Measurements from ENCODE around the gene PLS1. TPM values are rescaled to one million over a fixed set of nuclear protein-coding genes. Genes with fewer than 3 reads are reported as not detected.

PLS1 gene
- total RNA-seq, 2 donors from 2014 or later: 11.3 to 26.4 TPM

GRCh38 chr3:142650001-142650693, 54.0 kb downstream of the PLS1 start:
- H3K27ac Mint-ChIP-seq: no peak overlapping the region
- Histone ChIP-seq H3K27me3 (ENCODE audit: control insufficient read depth, insufficient read depth, low read length, poor library complexity, severe bottlenecking) (no peaks in the 10 kb centered on the region), H3K36me3 (ENCODE audit: control insufficient read depth, insufficient read depth, low read length) (no peaks in the 10 kb centered on the region), H3K27ac (ENCODE audit: low read depth, low read length) (no peak overlapping the region), H3K4me3 (ENCODE audit: low read length) (no peak overlapping the region), H3K4me1 (ENCODE audit: control insufficient read depth, insufficient read depth, low read length) (no peaks in the 10 kb centered on the region), H3K9me3 (ENCODE audit: control insufficient read depth, low read length) (no peaks in the 10 kb centered on the region), H3K9ac (ENCODE audit: extremely low read depth, low read length, poor library complexity, severe bottlenecking) (no peak overlapping the region)
- TF ChIP-seq CTCF (conservative IDR thresholded peaks at IDR 0.05): no peak
- DNase-seq: no peak
- no peak overlapping the region for H3K4me3 Mint-ChIP-seq
- no peaks in the 10 kb centered on the region for H3K27me3 Mint-ChIP-seq (ENCODE audit: insufficient read depth)
- H3K9me3 Mint-ChIP-seq: no peaks in the 10 kb centered on the region
- no peaks in the 10 kb centered on the region for H3K36me3 Mint-ChIP-seq (ENCODE audit: low read depth)
- peaks cover 5% of the 10 kb centered on the region for H3K4me1 Mint-ChIP-seq
- WGBS, 2 experiments (ENCODE audit: insufficient coverage in 1 of 2, insufficient read length in 1 of 2): 73 to 76% methylated on average over 5 to 6 of the region's 6 CpGs

GRCh38 chr3:142651711-142652110, 55.5 kb downstream of the PLS1 start:
- H3K27me3 ChIP-seq (ENCODE audit: control insufficient read depth, insufficient read depth, low read length, poor library complexity, severe bottlenecking): no peaks in the 10 kb centered on the region
- no peaks in the 10 kb centered on the region for H3K4me1 ChIP-seq (ENCODE audit: control insufficient read depth, insufficient read depth, low read length)
- Mint-ChIP-seq H3K4me3 (no peak overlapping the region), H3K27me3 (ENCODE audit: insufficient read depth) (no peaks in the 10 kb centered on the region), H3K27ac (no peak overlapping the region), H3K4me1 (peaks cover 2% of the 10 kb centered on the region), H3K9me3 (no peaks in the 10 kb centered on the region), H3K36me3 (ENCODE audit: low read depth) (no peaks in the 10 kb centered on the region)
- H3K27ac ChIP-seq (ENCODE audit: low read depth, low read length): no peak overlapping the region
- no peak overlapping the region for H3K4me3 ChIP-seq (ENCODE audit: low read length)
- DNase-seq: no peak
- no peaks in the 10 kb centered on the region for H3K9me3 ChIP-seq (ENCODE audit: control insufficient read depth, low read length)
- H3K9ac ChIP-seq (ENCODE audit: extremely low read depth, low read length, poor library complexity, severe bottlenecking): no peak overlapping the region
- no peak for TF ChIP-seq CTCF (conservative IDR thresholded peaks at IDR 0.05)
- H3K36me3 ChIP-seq (ENCODE audit: control insufficient read depth, insufficient read depth, low read length): no peaks in the 10 kb centered on the region

GRCh38 chr3:142652826-142653292, 56.7 kb downstream of the PLS1 start:
- 91 to 95% methylated on average over 5 to 8 of the region's 8 CpGs for WGBS, 2 experiments (ENCODE audit: insufficient coverage in 1 of 2, insufficient read length in 1 of 2)
- Histone ChIP-seq H3K27ac (ENCODE audit: low read depth, low read length) (no peak overlapping the region), H3K9me3 (ENCODE audit: control insufficient read depth, low read length) (no peaks in the 10 kb centered on the region), H3K27me3 (ENCODE audit: control insufficient read depth, insufficient read depth, low read length, poor library complexity, severe bottlenecking) (no peaks in the 10 kb centered on the region), H3K4me1 (ENCODE audit: control insufficient read depth, insufficient read depth, low read length) (no peaks in the 10 kb centered on the region), H3K36me3 (ENCODE audit: control insufficient read depth, insufficient read depth, low read length) (no peaks in the 10 kb centered on the region), H3K4me3 (ENCODE audit: low read length) (no peak overlapping the region), H3K9ac (ENCODE audit: extremely low read depth, low read length, poor library complexity, severe bottlenecking) (no peak overlapping the region)
- DNase-seq: no peak
- H3K4me3 Mint-ChIP-seq: no peak overlapping the region
- no peak for TF ChIP-seq CTCF (conservative IDR thresholded peaks at IDR 0.05)
- no peaks in the 10 kb centered on the region for H3K36me3 Mint-ChIP-seq (ENCODE audit: low read depth)
- H3K27me3 Mint-ChIP-seq (ENCODE audit: insufficient read depth): no peaks in the 10 kb centered on the region
- H3K27ac Mint-ChIP-seq: no peak overlapping the region
- peaks cover 2% of the 10 kb centered on the region for H3K4me1 Mint-ChIP-seq
- no peaks in the 10 kb centered on the region for H3K9me3 Mint-ChIP-seq
